Measurements from ENCODE around the gene MYO1E.
"Not testable (repeated sequence)": the region's sequence is repeated elsewhere in the genome, so short reads cannot be mapped to it uniquely, and the experiment has no call there.

MYO1E gene

GRCh38 chr15:59185725-59186124, 186.9 kb downstream of the MYO1E start:
- no peak for DNase-seq

GRCh38 chr15:59180945-59181600, 191.6 kb downstream of the MYO1E start:
- no peak for DNase-seq

- no peak for DNase-seq
Observed at GRCh38 chr15:59179717-59180116, 193.0 kb downstream of the MYO1E start.

- DNase-seq = no peak
Observed at GRCh38 chr15:59178151-59178695, 194.4 kb downstream of the MYO1E start.

GRCh38 chr15:59177317-59177660, 195.4 kb downstream of the MYO1E start:
- no peak for DNase-seq

GRCh38 chr15:59176653-59177316, 195.9 kb downstream of the MYO1E start:
- DNase-seq = no peak

GRCh38 chr15:59174835-59175831, 197.5 kb downstream of the MYO1E start:
- peak; percentile 22 for DNase-seq

GRCh38 chr15:59174151-59174834, 198.4 kb downstream of the MYO1E start:
- DNase-seq = no peak

GRCh38 chr15:59173194-59173593, 199.5 kb downstream of the MYO1E start:
- DNase-seq = no peak

GRCh38 chr15:59172289-59172901, 200.3 kb downstream of the MYO1E start:
- no peak for DNase-seq

GRCh38 chr15:59171067-59171397, 201.6 kb downstream of the MYO1E start:
- no peak for DNase-seq

GRCh38 chr15:59170295-59171066, 202.2 kb downstream of the MYO1E start:
- DNase-seq = no peak

- no peak for DNase-seq
Observed at GRCh38 chr15:59169251-59169708, 203.4 kb downstream of the MYO1E start.

- peak; percentile 7 for DNase-seq
Observed at GRCh38 chr15:59168536-59168935, 204.1 kb downstream of the MYO1E start.

- DNase-seq = no peak
Observed at GRCh38 chr15:59166601-59167265, 205.9 kb downstream of the MYO1E start.

GRCh38 chr15:59166166-59166565, 206.5 kb downstream of the MYO1E start:
- DNase-seq = no peak

GRCh38 chr15:59165726-59166125, 206.9 kb downstream of the MYO1E start:
- peak; percentile 44 for DNase-seq

GRCh38 chr15:59162080-59162479, 210.6 kb downstream of the MYO1E start:
- DNase-seq = not testable (repeated sequence)

GRCh38 chr15:59160880-59161593, 211.6 kb downstream of the MYO1E start:
- no peak for DNase-seq

GRCh38 chr15:59159210-59159609, 213.5 kb downstream of the MYO1E start:
- no peak for DNase-seq
